HEK293 (cell line): ENCODE measurements around the gene WFDC13.
"Not testable (repeated sequence)": the region's sequence is repeated elsewhere in the genome, so short reads cannot be mapped to it uniquely, and the experiment has no call there.

Source experiments
- CTCF ChIA-PET: fragments of 350-600 bp; formaldehyde crosslinking; extraction: SDS; loops from one replicate; lab custom pipeline; 2021; ENCODE audit warnings: antibody characterized with exemption; lab: Yijun Ruan, JAX
- POLR2A ChIA-PET: fragments of 300-600 bp; formaldehyde crosslinking; extraction: SDS; loops from one replicate; lab custom pipeline; 2020; ENCODE audit warnings: antibody characterized with exemption, inconsistent platforms; lab: Yijun Ruan, JAX
- H3K27ac ChIP-seq: fragments of 200-500 bp; sonication (Bioruptor generic); 2 replicates; pipeline ENCODE4 v1.5.1; 2014; ENCODE audit warnings: low read depth, low read length, control low read depth, inconsistent platforms; ENCODE audit errors: extremely low read depth
- H3K36me3 ChIP-seq, 2 experiments: fragments of 200-500 bp in 1 of 2; sonication (Bioruptor generic) in 1 of 2; 1 replicate in 1 of 2; 2 replicates in 1 of 2; pipeline ENCODE4 v1.5.1; 2014 to 2017; ENCODE audit warnings: inconsistent platforms in 2 of 2, low read length in 2 of 2; ENCODE audit not compliant: control insufficient read depth in 2 of 2, insufficient read depth in 1 of 2
- H3K4me1 ChIP-seq: fragments of 200-500 bp; sonication (Bioruptor generic); 2 replicates; pipeline ENCODE4 v1.5.1; 2014; ENCODE audit warnings: mild to moderate bottlenecking, low read length, inconsistent platforms; ENCODE audit not compliant: control insufficient read depth, insufficient read depth
- H3K4me3 ChIP-seq: 2 replicates; pipeline ENCODE4 v1.5.1; 2011; ENCODE audit warnings: low read depth, mild to moderate bottlenecking, control low read depth, low read length, moderate library complexity
- H3K9me3 ChIP-seq: fragments of 200-500 bp; sonication (Bioruptor generic); 2 replicates; pipeline ENCODE4 v1.5.1; 2014; ENCODE audit warnings: low read depth, low read length, inconsistent platforms; ENCODE audit not compliant: control insufficient read depth, insufficient read depth
- GLI2 ChIP-seq: fragments of 450-650 bp; formaldehyde crosslinking; IDR thresholded peaks from 2 replicates; pipeline ENCODE4; 2017; ENCODE audit warnings: missing biosample characterization, missing genetic modification characterization, low read depth, borderline replicate concordance
- GLI4 ChIP-seq: fragments of 450-650 bp; formaldehyde crosslinking; IDR thresholded peaks from 2 replicates; pipeline ENCODE4 v1.5.1; 2016; ENCODE audit warnings: missing biosample characterization, missing genetic modification characterization
- RBAK ChIP-seq: fragments of 450-650 bp; formaldehyde crosslinking; IDR thresholded peaks from 2 replicates; pipeline ENCODE4 v1.5.1; 2016; ENCODE audit warnings: missing biosample characterization, missing genetic modification characterization
- SALL2 ChIP-seq: fragments of 450-650 bp; formaldehyde crosslinking; IDR thresholded peaks from 2 replicates; pipeline ENCODE4 v1.5.0; 2017; ENCODE audit warnings: missing biosample characterization, mild to moderate bottlenecking, missing genetic modification characterization, borderline replicate concordance
- ZFP41 ChIP-seq: fragments of 450-650 bp; formaldehyde crosslinking; IDR thresholded peaks from 2 replicates; pipeline ENCODE4 v1.5.1; 2016; ENCODE audit warnings: missing biosample characterization, missing genetic modification characterization, borderline replicate concordance
- ZNF140 ChIP-seq: fragments of 450-650 bp; formaldehyde crosslinking; IDR thresholded peaks from 2 replicates; pipeline ENCODE4 v1.5.1; 2016; ENCODE audit warnings: missing biosample characterization, missing genetic modification characterization
- ZNF155 ChIP-seq: fragments of 450-650 bp; formaldehyde crosslinking; IDR thresholded peaks from 2 replicates; pipeline ENCODE4 v1.5.1; 2016; ENCODE audit warnings: missing biosample characterization, missing genetic modification characterization
- ZNF19 ChIP-seq: fragments of 450-650 bp; formaldehyde crosslinking; IDR thresholded peaks from 2 replicates; pipeline ENCODE4; 2016; ENCODE audit warnings: missing biosample characterization, missing genetic modification characterization, low read depth
- ZNF221 ChIP-seq: fragments of 450-650 bp; formaldehyde crosslinking; IDR thresholded peaks from 2 replicates; pipeline ENCODE4 v1.5.1; 2017; ENCODE audit warnings: missing biosample characterization, missing genetic modification characterization, borderline replicate concordance
- ZNF48 ChIP-seq: fragments of 450-650 bp; formaldehyde crosslinking; IDR thresholded peaks from 2 replicates; pipeline ENCODE4 v1.5.1; 2016; ENCODE audit warnings: missing biosample characterization, missing genetic modification characterization
- ZNF629 ChIP-seq: fragments of 450-650 bp; formaldehyde crosslinking; IDR thresholded peaks from 2 replicates; pipeline ENCODE4 v1.5.1; 2017; ENCODE audit warnings: missing biosample characterization, missing genetic modification characterization
- ZNF747 ChIP-seq: fragments of 450-650 bp; formaldehyde crosslinking; IDR thresholded peaks from 2 replicates; pipeline ENCODE4 v1.5.1; 2016; ENCODE audit warnings: missing biosample characterization, missing genetic modification characterization
- TF ChIP-seq, protein P1 (sequence below): fragments of 450-650 bp; formaldehyde crosslinking; IDR thresholded peaks from 2 replicates; pipeline ENCODE4 v1.5.1; 2017; ENCODE audit warnings: missing biosample characterization, mild to moderate bottlenecking, missing genetic modification characterization, moderate library complexity
- TF ChIP-seq, protein P2 (sequence below): fragments of 450-650 bp; formaldehyde crosslinking; IDR thresholded peaks from 2 replicates; pipeline ENCODE4 v1.5.1; 2017; ENCODE audit warnings: missing biosample characterization, missing genetic modification characterization
- TF ChIP-seq, protein P3 (sequence below): fragments of 450-650 bp; formaldehyde crosslinking; IDR thresholded peaks from 2 replicates; pipeline ENCODE4 v1.5.1; 2016; ENCODE audit warnings: missing biosample characterization, missing genetic modification characterization, low read depth
- TF ChIP-seq, protein P4 (sequence below): fragments of 450-650 bp; formaldehyde crosslinking; IDR thresholded peaks from 2 replicates; pipeline ENCODE4 v1.5.0; 2017; ENCODE audit warnings: missing biosample characterization, missing genetic modification characterization, borderline replicate concordance
- TF ChIP-seq, protein P5 (sequence below): fragments of 450-650 bp; formaldehyde crosslinking; IDR thresholded peaks from 2 replicates; pipeline ENCODE4 v1.5.1; 2016; ENCODE audit warnings: missing biosample characterization, missing genetic modification characterization

Gene WFDC13

DNA sequence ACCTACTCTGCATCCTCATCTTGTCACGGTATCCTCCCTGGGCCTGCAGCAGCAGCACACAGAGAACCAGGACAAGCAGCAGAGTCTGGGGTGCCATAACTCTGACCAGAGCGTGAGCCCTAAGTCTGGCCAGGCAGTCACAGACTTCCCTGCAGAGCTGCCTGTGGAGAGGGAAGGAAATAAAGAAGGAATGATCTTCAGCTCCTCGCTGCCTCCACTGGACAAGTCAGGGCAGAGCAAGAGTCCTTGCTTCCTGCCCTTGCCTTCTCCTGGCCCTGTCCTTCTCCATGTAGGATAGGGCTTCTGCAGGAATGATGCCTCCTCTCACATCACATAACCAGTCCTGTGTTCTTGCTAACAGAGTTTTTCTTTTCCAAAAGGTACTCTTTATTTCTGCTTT, 15.9 kb upstream of the WFDC13 start:
- Histone ChIP-seq H3K4me3 (no peak overlapping the region), H3K9me3 (no peaks in the 10 kb centered on the region), H3K27ac (no peak overlapping the region), H3K4me1 (no peaks in the 10 kb centered on the region), H3K36me3 (no peaks in the 10 kb centered on the region)
- ChIA-PET POLR2A (no interaction called here), CTCF (interaction anchor here (0.6 to 2.2 kb wide), 4 partner anchors 9 to 85 kb away, joined by 4 to 14 read pairs (median 4); no protein-coding TSS in a partner anchor)
- TF ChIP-seq, protein P1, sequence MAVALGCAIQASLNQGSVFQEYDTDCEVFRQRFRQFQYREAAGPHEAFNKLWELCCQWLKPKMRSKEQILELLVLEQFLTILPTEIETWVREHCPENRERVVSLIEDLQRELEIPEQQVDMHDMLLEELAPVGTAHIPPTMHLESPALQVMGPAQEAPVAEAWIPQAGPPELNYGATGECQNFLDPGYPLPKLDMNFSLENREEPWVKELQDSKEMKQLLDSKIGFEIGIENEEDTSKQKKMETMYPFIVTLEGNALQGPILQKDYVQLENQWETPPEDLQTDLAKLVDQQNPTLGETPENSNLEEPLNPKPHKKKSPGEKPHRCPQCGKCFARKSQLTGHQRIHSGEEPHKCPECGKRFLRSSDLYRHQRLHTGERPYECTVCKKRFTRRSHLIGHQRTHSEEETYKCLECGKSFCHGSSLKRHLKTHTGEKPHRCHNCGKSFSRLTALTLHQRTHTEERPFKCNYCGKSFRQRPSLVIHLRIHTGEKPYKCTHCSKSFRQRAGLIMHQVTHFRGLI, result no peak
- TF ChIP-seq ZNF140 (tag by site-specific recombination) (no peak), RBAK (tag by site-specific recombination) (no peak), SALL2 (no peak), ZNF19 (tag by site-specific recombination) (no peak), ZNF221 (no peak), ZNF48 (no peak), ZNF629 (tag by site-specific recombination) (no peak), ZFP41 (no peak), ZNF155 (tag by site-specific recombination) (no peak)
- TF ChIP-seq, protein P2, sequence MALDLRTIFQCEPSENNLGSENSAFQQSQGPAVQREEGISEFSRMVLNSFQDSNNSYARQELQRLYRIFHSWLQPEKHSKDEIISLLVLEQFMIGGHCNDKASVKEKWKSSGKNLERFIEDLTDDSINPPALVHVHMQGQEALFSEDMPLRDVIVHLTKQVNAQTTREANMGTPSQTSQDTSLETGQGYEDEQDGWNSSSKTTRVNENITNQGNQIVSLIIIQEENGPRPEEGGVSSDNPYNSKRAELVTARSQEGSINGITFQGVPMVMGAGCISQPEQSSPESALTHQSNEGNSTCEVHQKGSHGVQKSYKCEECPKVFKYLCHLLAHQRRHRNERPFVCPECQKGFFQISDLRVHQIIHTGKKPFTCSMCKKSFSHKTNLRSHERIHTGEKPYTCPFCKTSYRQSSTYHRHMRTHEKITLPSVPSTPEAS (tag by site-specific recombination), result no peak
- TF ChIP-seq, protein P3, sequence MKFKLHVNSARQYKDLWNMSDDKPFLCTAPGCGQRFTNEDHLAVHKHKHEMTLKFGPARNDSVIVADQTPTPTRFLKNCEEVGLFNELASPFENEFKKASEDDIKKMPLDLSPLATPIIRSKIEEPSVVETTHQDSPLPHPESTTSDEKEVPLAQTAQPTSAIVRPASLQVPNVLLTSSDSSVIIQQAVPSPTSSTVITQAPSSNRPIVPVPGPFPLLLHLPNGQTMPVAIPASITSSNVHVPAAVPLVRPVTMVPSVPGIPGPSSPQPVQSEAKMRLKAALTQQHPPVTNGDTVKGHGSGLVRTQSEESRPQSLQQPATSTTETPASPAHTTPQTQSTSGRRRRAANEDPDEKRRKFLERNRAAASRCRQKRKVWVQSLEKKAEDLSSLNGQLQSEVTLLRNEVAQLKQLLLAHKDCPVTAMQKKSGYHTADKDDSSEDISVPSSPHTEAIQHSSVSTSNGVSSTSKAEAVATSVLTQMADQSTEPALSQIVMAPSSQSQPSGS, result no peak
- TF ChIP-seq, protein P4, sequence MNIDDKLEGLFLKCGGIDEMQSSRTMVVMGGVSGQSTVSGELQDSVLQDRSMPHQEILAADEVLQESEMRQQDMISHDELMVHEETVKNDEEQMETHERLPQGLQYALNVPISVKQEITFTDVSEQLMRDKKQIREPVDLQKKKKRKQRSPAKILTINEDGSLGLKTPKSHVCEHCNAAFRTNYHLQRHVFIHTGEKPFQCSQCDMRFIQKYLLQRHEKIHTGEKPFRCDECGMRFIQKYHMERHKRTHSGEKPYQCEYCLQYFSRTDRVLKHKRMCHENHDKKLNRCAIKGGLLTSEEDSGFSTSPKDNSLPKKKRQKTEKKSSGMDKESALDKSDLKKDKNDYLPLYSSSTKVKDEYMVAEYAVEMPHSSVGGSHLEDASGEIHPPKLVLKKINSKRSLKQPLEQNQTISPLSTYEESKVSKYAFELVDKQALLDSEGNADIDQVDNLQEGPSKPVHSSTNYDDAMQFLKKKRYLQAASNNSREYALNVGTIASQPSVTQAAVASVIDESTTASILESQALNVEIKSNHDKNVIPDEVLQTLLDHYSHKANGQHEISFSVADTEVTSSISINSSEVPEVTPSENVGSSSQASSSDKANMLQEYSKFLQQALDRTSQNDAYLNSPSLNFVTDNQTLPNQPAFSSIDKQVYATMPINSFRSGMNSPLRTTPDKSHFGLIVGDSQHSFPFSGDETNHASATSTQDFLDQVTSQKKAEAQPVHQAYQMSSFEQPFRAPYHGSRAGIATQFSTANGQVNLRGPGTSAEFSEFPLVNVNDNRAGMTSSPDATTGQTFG, result no peak
- TF ChIP-seq, protein P5, sequence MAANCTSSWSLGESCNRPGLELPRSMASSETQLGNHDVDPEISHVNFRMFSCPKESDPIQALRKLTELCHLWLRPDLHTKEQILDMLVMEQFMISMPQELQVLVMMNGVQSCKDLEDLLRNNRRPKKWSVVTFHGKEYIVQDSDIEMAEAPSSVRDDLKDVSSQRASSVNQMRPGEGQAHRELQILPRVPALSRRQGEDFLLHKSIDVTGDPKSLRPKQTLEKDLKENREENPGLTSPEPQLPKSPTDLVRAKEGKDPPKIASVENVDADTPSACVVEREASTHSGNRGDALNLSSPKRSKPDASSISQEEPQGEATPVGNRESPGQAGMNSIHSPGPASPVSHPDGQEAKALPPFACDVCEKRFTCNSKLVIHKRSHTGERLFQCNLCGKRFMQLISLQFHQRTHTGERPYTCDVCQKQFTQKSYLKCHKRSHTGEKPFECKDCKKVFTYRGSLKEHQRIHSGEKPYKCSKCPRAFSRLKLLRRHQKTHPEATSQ, result no peak

DNA sequence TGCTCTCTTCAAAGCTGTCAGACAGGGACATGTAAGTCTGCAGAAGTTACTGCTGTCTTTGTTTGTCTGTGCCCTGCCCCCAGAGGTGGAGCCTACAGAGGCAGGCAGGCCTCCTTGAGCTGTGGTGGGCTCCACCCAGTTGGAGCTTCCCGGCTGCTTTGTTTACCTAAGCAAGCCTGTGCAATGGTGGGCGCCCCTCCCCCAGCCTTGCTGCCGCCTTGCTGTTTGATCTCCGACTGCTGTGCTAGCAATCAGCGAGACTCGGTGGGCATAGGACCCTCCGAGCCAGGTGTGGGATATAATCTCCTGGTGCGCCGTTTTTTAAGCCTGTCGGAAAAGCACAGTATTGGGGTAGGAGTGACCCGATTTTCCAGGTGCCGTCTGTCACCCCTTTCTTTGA, 8.5 kb upstream of the WFDC13 start:
- CTCF ChIA-PET, result not testable (repeated sequence)

DNA sequence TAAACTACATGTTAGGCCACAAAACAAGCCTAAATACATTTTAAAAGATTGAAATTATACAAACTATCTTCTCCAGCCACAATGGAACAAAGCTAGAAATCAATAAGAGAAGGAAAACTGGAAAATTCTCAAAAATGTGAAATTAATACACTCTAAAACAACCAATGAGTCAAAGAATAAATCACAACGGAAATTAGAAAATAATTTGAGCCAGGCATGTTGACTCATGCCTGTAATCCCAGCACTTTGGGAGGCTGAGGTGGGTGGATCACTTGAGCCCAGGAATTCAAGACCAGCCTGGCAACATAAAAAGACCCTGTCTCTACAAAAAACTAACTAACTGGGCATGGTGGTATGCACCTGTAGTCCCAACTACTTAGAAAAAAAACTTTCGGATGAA, 6.3 kb upstream of the WFDC13 start:
- H3K4me1 ChIP-seq, result no peaks in the 10 kb centered on the region
- TF ChIP-seq GLI2 (tag by site-specific recombination) (no peak), GLI4 (tag by site-specific recombination) (no peak), ZNF747 (tag by site-specific recombination) (no peak)
- H3K27ac ChIP-seq, result no peak overlapping the region
- H3K4me3 ChIP-seq, result no peak overlapping the region
- CTCF ChIA-PET, result interaction anchor here (0.6 to 1.7 kb wide), 2 partner anchors 9 to 76 kb away, joined by 5 to 7 read pairs; no protein-coding TSS in a partner anchor
- no peaks in the 10 kb centered on the region for H3K36me3 ChIP-seq
- POLR2A ChIA-PET, result interaction anchor here (0.6 kb wide), 1 partner anchor 104 kb away, joined by 5 read pairs; no protein-coding TSS in a partner anchor
- H3K9me3 ChIP-seq, result no peaks in the 10 kb centered on the region

More for the DNA sequence above, 8.5 kb upstream of the WFDC13 start:
- H3K9me3 ChIP-seq, H3K4me1 ChIP-seq, H3K4me3 ChIP-seq, POLR2A ChIA-PET, H3K27ac ChIP-seq, H3K36me3 ChIP-seq: not testable (repeated sequence)
